Stimulated activated naive B cell treated with anti-CD40 and anti-IgM and Interleukin-4, amounts not matched to agents 10 μg/mL and 1 μg/mL and 100 μg/mL, for 72 hours (primary cell): Measurements from ENCODE around the gene DIO1.
"Not testable (repeated sequence)": the region's sequence is repeated elsewhere in the genome, so short reads cannot be mapped to it uniquely, and the experiment has no call there.

Experiments used
- ATAC-seq, 2 donors: fragments of 150-1000 bp; cut with Tn5 transposase; replicated peaks; 2 replicates each; pipeline ENCODE4 v1.10.0; 2021; ENCODE audit warnings: moderate library complexity in 1 of 2
- DNase-seq: peaks from one replicate; pipeline ENCODE4 v3.0.0; 2021
- H3K27ac Mint-ChIP-seq: one replicate; pipeline ENCODE4 v1.8.0; 2022; ENCODE audit warnings: mild to moderate bottlenecking, mixed read lengths
- H3K27me3 Mint-ChIP-seq, 2 donors: one replicate each; pipeline ENCODE4 v1.8.0; 2022; ENCODE audit warnings: mixed read lengths in 2 of 2
- H3K36me3 Mint-ChIP-seq, 2 donors: one replicate each; pipeline ENCODE4 v1.8.0; 2022; ENCODE audit warnings: mixed read lengths in 2 of 2, mild to moderate bottlenecking in 1 of 2
- H3K4me1 Mint-ChIP-seq, 2 donors: one replicate each; pipeline ENCODE4 v1.8.0; 2022; ENCODE audit warnings: mixed read lengths in 2 of 2, mild to moderate bottlenecking in 1 of 2
- H3K4me3 Mint-ChIP-seq, 2 donors: one replicate each; pipeline ENCODE4 v1.8.0; 2022; ENCODE audit warnings: mild to moderate bottlenecking in 2 of 2, mixed read lengths in 2 of 2, moderate library complexity in 1 of 2
- H3K9me3 Mint-ChIP-seq, 2 donors: one replicate each; pipeline ENCODE4 v1.8.0; 2022; ENCODE audit warnings: mixed read lengths in 2 of 2, mild to moderate bottlenecking in 1 of 2

Gene DIO1

GRCh38 chr1:53893999-53894636, at the start of gene DIO1:
Gene DIO1, plus strand, starts transcription at chr1:53894187. Its CDS starts 24 bp downstream, at chr1:53894211.
- no peak for DNase-seq
- Mint-ChIP-seq H3K9me3 (no peaks in the 10 kb centered on the region), H3K4me3 (no peak within 1 kb of the TSS), H3K27me3 (peaks cover 11 to 12% of the 10 kb centered on the region in 2 donors), H3K27ac (no peak within 1 kb of the TSS), H3K36me3 (peaks cover 0 to 1% of the 10 kb centered on the region in 2 donors), H3K4me1 (peaks cover 12 to 22% of the 10 kb centered on the region in 2 donors)
- no peak for ATAC-seq

- no peaks in the 10 kb centered on the region for H3K4me1 Mint-ChIP-seq
- no peak overlapping the region for H3K27ac Mint-ChIP-seq
- peaks cover 22 to 33% of the 10 kb centered on the region in 2 donors for H3K36me3 Mint-ChIP-seq
- H3K4me3 Mint-ChIP-seq: no peak overlapping the region
- DNase-seq (no peak), ATAC-seq (no peak)
- no peaks in the 10 kb centered on the region for H3K27me3 Mint-ChIP-seq
- H3K9me3 Mint-ChIP-seq: no peaks in the 10 kb centered on the region
These were observed 46.0 kb upstream of the DIO1 start for GRCh38 chr1:53847980-53848379.

GRCh38 chr1:53850082-53850673, 43.8 kb upstream of the DIO1 start:
- no peak for ATAC-seq
- Mint-ChIP-seq H3K4me1 (no peaks in the 10 kb centered on the region), H3K27ac (no peak overlapping the region), H3K9me3 (no peaks in the 10 kb centered on the region), H3K36me3 (peaks cover 29 to 46% of the 10 kb centered on the region in 2 donors), H3K27me3 (no peaks in the 10 kb centered on the region), H3K4me3 (no peak overlapping the region)
- DNase-seq: no peak

- Mint-ChIP-seq H3K27me3 (no peaks in the 10 kb centered on the region), H3K4me3 (no peak overlapping the region), H3K27ac (no peak overlapping the region), H3K36me3 (peaks cover 31 to 54% of the 10 kb centered on the region in 2 donors), H3K9me3 (no peaks in the 10 kb centered on the region), H3K4me1 (no peaks in the 10 kb centered on the region)
- ATAC-seq (no peak), DNase-seq (no peak)
These were observed 42.3 kb upstream of the DIO1 start for GRCh38 chr1:53851571-53852285.

- Mint-ChIP-seq H3K9me3 (no peaks in the 10 kb centered on the region), H3K27me3 (no peaks in the 10 kb centered on the region), H3K36me3 (peaks cover 13 to 19% of the 10 kb centered on the region in 2 donors), H3K4me1 (peaks cover 20 to 24% of the 10 kb centered on the region in 2 donors), H3K4me3 (no peak overlapping the region), H3K27ac (peak overlapping the region; percentile 89)
- ATAC-seq (peak; percentile 57 to 64), DNase-seq (peak; percentile 26)
These were observed 33.0 kb upstream of the DIO1 start for GRCh38 chr1:53860967-53861411.

GRCh38 chr1:53862507-53862906, 31.5 kb upstream of the DIO1 start:
- peak; percentile 32 for DNase-seq
- Mint-ChIP-seq H3K27ac (peak overlapping the region; percentile 89), H3K27me3 (no peaks in the 10 kb centered on the region), H3K4me1 (peaks cover 20 to 24% of the 10 kb centered on the region in 2 donors), H3K4me3 (peak overlapping the region; percentile 41 to 42), H3K9me3 (no peaks in the 10 kb centered on the region), H3K36me3 (peaks cover 14 to 20% of the 10 kb centered on the region in 2 donors)
- peak; percentile 87 to 89 for ATAC-seq

GRCh38 chr1:53868565-53868964, 25.4 kb upstream of the DIO1 start:
- H3K9me3 Mint-ChIP-seq: no peaks in the 10 kb centered on the region
- H3K27ac Mint-ChIP-seq: no peak overlapping the region
- peaks cover 16 to 25% of the 10 kb centered on the region in 2 donors for H3K36me3 Mint-ChIP-seq
- no peak for ATAC-seq
- H3K4me1 Mint-ChIP-seq: peaks cover 3 to 7% of the 10 kb centered on the region in 2 donors
- H3K4me3 Mint-ChIP-seq: no peak overlapping the region
- no peaks in the 10 kb centered on the region for H3K27me3 Mint-ChIP-seq
- no peak for DNase-seq

- H3K27me3 Mint-ChIP-seq: no peaks in the 10 kb centered on the region
- no peaks in the 10 kb centered on the region for H3K9me3 Mint-ChIP-seq
- no peak overlapping the region for H3K27ac Mint-ChIP-seq
- ATAC-seq (peak; percentile 99), DNase-seq (peak; percentile 33)
- peaks cover 16 to 27% of the 10 kb centered on the region in 2 donors for H3K36me3 Mint-ChIP-seq
- H3K4me3 Mint-ChIP-seq: peak overlapping the region in 1 of 2 donors; percentile 75
- H3K4me1 Mint-ChIP-seq: peaks cover 3 to 7% of the 10 kb centered on the region in 2 donors
These were observed 24.4 kb upstream of the DIO1 start for GRCh38 chr1:53869454-53870117.

- DNase-seq (no peak), ATAC-seq (no peak)
- Mint-ChIP-seq H3K36me3 (peaks cover 27% of the 10 kb centered on the region in 2 donors), H3K4me3 (no peak overlapping the region), H3K27ac (no peak overlapping the region), H3K9me3 (no peaks in the 10 kb centered on the region), H3K4me1 (peaks cover 3 to 7% of the 10 kb centered on the region in 2 donors), H3K27me3 (no peaks in the 10 kb centered on the region)
These were observed 22.8 kb upstream of the DIO1 start for GRCh38 chr1:53871221-53871620.

GRCh38 chr1:53871773-53872484, 22.1 kb upstream of the DIO1 start:
- DNase-seq (no peak), ATAC-seq (no peak)
- Mint-ChIP-seq H3K27me3 (no peaks in the 10 kb centered on the region), H3K4me1 (peaks cover 3 to 7% of the 10 kb centered on the region in 2 donors), H3K9me3 (no peaks in the 10 kb centered on the region), H3K27ac (no peak overlapping the region), H3K4me3 (no peak overlapping the region), H3K36me3 (peaks cover 22 to 32% of the 10 kb centered on the region in 2 donors)

- H3K4me3 Mint-ChIP-seq, H3K4me1 Mint-ChIP-seq, H3K9me3 Mint-ChIP-seq, H3K27ac Mint-ChIP-seq, ATAC-seq, H3K27me3 Mint-ChIP-seq, DNase-seq: not testable (repeated sequence)
- H3K36me3 Mint-ChIP-seq: peaks cover 20 to 43% of the 10 kb centered on the region in 2 donors
These were observed 18.8 kb upstream of the DIO1 start for GRCh38 chr1:53875150-53875549.

GRCh38 chr1:53878492-53879105, 15.4 kb upstream of the DIO1 start:
- ATAC-seq: no peak
- Mint-ChIP-seq H3K36me3 (peaks cover 29 to 64% of the 10 kb centered on the region in 2 donors), H3K4me1 (no peaks in the 10 kb centered on the region), H3K4me3 (no peak overlapping the region), H3K9me3 (peaks cover 0 to 4% of the 10 kb centered on the region in 2 donors), H3K27ac (no peak overlapping the region), H3K27me3 (no peaks in the 10 kb centered on the region)
- DNase-seq: no peak

GRCh38 chr1:53881853-53882252, 12.1 kb upstream of the DIO1 start:
- peaks cover 23 to 51% of the 10 kb centered on the region in 2 donors for H3K36me3 Mint-ChIP-seq
- H3K27ac Mint-ChIP-seq, H3K27me3 Mint-ChIP-seq: not testable (repeated sequence)

More at GRCh38 chr1:53881853-53882252, 12.1 kb upstream of the DIO1 start:
- not testable (repeated sequence) for DNase-seq, ATAC-seq, H3K4me3 Mint-ChIP-seq, H3K9me3 Mint-ChIP-seq, H3K4me1 Mint-ChIP-seq
